GM21737 (cell line): ENCODE results near the gene MYCN.
"Not testable (repeated sequence)": the region's sequence is repeated elsewhere in the genome, so short reads cannot be mapped to it uniquely, and the experiment has no call there.

Source experiments
- ATAC-seq: cut with Tn5 transposase; IDR thresholded peaks from one replicate; pipeline ENCODE4 v1.9.1; 2021; ENCODE audit warnings: mild to moderate bottlenecking, moderate library complexity; ENCODE audit not compliant: unreplicated experiment

The MYCN gene

DNA sequence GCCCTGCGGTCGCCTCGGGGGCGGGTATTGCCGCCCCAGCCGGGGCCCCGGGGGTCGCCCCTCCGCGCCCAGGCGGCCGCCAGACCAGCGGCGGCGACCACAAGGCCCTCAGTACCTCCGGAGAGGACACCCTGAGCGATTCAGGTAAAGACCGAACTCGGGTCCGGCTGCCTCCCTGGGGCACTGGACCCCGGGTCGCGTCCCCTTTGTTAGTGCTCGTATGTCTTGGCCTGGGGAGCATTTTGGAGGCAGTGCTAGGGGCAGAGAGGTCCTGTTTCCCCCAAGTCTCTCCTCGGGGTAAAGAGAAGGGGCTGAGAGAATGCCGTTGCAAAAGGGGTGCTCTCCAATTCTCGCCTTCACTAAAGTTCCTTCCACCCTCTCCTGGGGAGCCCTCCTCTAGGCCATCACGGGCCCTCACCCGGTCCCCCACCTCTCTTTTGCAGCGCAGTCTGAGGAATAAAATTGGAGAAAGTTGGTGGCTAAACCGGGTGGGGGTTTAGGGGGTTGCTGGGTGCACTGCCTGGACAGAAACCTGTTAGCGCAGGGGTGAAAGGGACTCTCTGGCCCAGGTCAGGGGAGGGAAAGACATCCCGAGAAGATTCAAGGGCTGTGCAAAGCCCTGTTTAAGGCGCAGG, 2.5 kb downstream of the MYCN start:
- ATAC-seq: no peak

DNA sequence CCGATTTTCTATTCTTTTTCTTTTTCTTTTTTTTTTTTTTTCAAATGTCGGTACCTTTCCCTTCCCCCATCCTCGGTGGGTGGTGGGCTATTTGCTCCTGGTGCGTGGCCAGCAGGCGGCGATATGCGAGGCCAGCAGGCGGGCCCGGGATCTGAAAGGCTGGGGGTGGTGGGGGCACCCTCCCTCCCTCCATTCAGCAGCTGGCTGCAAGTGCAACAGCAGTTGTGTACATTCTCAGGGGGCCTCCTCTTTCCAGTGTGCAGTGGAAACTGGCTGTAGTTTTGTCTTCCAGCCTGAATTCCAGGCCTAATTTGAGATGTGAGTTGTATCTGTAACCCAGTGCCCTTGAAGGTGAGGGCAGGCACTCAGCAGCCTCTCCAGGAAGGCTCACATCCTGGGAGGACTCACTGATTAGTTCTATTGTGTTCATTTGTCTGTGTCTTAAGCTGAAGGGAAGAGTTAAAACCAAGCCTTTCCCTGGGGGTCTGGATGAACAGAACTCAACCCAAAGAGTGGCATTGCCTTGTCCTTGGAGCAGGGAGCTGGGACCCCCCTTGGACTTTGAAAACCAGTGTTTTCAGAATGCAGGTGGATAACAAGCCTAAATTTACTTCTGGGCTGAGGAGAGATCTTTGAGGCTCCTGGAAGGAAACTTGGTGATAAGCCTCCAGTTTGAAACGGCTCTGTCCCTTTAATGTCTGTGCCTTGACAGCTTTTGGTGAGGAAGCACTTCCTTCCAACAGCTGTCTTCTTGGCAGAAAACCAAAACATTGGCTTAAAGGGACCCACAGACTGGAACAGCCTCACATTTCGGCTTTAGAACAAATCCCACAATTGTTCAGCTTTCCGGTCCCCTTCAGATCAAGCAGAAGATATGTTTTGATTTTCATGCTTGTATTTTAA, 3.3 kb downstream of the MYCN start:
- no peak for ATAC-seq

DNA sequence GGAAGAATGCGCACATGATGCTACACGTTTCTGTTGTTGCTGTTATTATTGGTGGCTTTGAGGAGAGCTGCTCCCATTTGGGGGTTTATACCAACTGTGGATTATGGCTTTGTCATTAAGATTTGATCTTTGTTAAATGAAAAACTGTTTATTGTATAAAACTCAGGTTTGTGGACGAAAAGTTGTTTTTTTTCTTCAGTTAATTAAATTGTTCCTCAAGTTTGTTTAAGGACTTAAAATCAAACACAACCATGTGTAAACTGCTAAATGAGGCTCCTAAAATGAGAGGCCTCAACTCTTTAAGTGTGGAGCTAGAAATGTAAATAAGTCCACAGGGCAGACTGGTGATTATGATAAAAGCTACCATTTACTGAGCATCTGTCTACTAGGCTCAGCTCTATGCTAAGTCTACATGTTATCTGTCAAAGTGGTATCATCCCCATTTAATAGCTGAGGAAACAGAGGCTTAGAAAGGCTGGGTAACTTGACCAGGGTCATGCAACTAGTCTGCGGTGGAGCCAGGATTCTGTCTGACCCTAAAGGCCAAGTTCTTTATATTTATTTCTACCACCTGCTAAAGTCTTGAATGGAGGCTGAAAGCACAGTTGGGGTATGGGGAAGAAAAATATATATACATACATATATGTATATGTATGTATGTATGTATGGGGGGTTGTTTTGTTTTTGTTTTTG, 4.1 kb downstream of the MYCN start:
- no peak for ATAC-seq

DNA sequence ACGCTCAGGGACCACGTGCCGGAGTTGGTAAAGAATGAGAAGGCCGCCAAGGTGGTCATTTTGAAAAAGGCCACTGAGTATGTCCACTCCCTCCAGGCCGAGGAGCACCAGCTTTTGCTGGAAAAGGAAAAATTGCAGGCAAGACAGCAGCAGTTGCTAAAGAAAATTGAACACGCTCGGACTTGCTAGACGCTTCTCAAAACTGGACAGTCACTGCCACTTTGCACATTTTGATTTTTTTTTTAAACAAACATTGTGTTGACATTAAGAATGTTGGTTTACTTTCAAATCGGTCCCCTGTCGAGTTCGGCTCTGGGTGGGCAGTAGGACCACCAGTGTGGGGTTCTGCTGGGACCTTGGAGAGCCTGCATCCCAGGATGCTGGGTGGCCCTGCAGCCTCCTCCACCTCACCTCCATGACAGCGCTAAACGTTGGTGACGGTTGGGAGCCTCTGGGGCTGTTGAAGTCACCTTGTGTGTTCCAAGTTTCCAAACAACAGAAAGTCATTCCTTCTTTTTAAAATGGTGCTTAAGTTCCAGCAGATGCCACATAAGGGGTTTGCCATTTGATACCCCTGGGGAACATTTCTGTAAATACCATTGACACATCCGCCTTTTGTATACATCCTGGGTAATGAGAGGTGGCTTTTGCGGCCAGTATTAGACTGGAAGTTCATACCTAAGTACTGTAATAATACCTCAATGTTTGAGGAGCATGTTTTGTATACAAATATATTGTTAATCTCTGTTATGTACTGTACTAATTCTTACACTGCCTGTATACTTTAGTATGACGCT, 5.8 kb downstream of the MYCN start:
- ATAC-seq: no peak

DNA sequence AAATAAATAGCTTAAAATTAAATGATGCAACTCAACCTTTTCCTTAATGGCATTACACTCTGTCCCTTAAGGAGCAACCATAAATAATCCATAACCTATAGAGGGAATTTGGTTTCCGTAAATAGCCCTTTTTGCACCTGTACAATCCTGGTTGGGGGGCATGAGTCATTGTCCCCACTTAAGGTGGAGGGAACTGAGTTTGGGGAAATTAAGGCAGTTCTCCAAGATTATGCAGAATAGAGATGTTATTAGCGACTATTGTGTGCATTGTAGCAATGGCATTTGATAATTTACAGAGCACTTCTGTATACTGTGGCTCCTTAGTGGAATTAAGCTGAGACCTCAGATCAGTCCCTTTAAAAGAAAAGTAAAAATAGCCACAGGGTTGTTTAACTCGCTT, 6.6 kb downstream of the MYCN start:
- no peak for ATAC-seq

DNA sequence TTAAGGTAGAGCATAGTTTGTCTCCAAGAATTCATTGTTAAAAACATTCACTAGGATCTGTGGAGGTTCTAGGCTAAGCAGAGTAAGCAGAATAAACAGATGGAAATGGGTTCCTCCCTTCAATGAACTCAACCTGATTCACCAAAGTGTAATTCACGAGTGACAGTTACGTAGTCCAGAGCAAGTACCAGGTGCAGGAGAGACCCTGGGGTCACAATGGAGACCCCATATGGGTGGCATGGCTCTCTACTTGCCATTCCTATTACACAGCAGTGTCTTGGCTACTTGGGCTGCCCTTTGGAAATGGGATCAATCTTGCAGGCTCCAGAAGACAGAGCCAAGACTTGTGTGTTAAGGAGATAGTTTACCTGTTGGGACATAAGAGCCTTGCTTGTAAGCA, 7.1 kb downstream of the MYCN start:
- no peak for ATAC-seq

DNA sequence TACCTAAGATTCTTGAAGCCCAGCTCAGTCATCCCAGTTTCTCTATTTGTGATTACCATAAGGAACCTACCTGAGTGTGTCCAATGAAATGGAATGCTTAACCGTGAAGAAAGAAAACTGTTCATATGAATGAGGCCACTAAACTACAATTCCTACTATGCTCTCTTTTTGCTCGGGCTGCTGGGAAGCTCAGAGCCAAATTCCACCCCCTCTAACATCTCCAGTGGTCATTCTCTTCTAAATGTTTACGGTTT, 8.3 kb downstream of the MYCN start:
- no peak for ATAC-seq

DNA sequence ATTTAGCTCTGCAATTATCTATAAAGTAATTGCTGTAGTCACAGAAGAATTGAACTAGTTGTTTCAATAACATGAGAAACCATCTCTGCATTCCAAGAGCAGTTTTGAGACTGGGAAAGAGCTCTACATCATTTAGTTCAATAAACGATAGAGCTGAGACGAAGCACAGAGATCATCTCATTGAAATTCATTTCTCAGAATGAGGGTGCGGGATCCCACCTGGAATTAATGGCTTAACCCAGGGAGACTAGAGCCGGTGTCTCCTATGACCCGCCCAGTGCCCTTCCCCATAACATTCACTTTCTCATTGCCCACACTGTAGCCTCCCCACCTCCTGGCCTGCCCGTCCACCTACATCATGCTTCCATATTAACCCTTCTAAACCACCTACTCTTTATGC, 8.8 kb downstream of the MYCN start:
- no peak for ATAC-seq

DNA sequence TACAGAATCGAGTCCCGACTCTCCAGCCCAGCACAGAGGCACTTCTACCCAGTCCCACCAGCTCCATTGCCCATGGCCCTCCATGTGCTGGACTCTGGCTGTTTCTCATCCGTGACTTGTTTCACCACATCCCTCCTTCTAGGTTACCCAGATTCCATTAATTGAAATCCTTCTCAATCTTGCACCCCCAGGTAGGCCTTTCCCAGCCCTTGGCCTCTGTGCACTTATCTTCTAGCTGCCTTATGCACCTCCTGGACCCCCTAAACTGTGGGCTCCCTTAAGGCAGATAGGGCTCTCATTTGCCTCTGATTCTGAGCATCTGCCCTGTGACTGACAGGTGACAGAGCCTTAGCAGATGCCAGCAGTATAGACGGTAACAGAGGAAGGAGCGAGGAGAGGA, 9.2 kb downstream of the MYCN start:
- no peak for ATAC-seq

DNA sequence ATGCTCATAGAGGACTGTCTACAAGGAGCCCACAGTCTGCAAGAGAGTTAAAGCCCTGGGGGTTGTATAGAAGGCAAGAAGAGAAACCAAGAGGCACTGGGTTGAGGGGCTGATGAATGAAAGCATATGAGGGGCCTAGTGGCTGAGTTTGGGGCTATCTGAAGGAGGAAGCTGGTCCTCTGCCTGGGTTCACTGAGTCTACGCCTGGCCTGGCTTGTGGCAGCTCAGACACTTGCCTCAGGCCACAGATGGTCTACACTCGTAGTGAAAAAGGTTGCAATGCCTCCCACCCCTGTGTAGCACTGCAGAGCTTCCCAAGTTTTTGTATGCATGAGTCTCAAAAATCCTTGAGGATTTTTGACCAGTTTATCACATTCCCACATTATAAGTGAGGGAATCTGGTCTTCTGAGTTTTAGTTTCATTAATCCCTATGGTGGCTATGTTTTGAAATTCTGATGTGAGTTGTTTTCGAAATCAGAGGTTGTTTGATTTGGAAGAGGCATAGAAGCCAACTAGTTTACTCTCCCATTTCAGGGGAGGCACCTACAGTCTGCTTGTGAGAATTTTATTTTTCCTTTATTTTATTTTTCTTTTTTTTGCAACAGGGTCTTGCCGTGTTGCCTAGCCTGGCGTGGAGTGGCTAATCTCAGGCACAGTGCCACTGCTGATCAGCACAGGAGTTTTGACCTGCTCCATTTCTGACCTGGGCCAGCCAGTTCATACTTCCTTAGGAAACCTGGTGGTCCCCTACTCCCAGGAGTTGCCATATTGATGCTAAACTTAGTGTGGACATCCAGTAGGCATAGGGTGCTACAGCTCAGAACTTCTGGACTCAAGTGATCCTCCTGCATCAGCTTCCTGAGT, 10.0 kb downstream of the MYCN start:
- no peak for ATAC-seq

DNA sequence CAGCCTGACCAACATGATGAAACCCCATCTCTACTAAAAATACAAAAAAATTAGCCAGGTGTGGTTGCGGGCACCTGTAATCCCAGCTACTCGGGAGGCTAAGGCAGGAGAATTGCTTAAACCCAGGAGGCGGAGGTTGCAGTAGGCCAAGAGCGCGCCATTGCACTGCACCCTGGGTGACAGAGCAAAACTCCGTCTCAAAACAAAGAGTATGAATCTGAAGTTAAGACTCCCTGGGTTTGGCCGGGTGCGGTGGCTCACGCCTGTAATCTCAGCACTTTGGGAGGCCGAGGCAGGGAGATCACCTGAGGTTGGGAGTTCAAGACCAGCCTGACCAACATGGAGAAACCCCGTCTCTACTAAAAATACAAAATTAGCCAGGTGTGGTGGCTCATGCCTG, 11.6 kb downstream of the MYCN start:
- not testable (repeated sequence) for ATAC-seq

DNA sequence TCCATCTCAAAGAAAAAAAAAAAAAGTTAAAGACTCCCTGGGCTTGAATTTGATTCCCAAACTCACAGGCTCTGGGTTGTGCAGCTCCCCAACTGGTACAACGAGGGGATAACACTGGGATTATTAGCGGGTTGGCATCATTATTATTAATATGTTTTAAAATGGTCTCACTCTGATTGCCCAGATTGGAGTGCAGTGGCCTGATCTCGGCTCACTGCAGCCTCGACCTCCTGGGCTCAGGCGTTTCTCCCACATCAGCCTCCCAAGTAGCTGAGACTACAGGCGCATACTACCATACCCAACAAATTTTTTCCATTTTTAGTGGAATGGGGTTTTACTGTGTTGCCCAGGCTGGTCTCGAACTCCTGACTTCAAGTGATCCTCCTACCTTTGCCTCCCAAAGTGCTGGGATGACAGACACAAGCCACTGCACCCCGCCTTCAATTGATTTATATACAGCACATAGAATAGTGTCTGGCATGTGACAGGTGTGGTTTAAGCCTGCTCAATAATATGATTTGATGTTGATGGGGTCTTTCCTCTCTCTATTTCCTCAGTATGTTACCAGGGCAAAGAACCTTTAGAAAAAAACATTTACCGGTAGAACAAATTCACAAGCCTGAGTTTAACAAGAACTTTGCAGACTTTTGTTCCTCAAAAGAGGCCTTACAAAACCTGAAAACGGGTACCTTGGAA, 12.2 kb downstream of the MYCN start:
- ATAC-seq: no peak

DNA sequence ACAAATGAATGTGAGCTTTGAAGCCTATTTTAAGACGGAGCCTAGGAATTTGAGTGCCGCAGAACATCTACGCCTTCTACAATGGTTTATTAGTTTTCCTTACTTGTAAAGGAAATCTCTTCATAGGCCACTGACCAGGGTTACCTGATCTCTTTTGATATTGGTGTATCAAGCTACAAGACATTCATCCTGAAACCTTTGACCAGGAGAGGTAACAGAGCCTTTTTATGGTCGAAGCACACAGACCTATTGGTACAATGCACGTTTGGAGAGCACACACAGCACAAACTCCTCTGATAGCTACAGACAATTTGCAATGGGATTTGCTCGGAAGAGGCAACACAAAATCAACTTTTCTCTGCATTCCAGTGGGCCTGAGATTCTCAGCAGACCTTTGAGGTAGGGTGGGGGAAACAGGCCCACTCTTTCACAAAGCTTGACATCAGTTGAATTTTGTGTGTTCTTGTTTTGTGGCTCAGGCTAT, 12.8 kb downstream of the MYCN start:
- no peak for ATAC-seq

DNA sequence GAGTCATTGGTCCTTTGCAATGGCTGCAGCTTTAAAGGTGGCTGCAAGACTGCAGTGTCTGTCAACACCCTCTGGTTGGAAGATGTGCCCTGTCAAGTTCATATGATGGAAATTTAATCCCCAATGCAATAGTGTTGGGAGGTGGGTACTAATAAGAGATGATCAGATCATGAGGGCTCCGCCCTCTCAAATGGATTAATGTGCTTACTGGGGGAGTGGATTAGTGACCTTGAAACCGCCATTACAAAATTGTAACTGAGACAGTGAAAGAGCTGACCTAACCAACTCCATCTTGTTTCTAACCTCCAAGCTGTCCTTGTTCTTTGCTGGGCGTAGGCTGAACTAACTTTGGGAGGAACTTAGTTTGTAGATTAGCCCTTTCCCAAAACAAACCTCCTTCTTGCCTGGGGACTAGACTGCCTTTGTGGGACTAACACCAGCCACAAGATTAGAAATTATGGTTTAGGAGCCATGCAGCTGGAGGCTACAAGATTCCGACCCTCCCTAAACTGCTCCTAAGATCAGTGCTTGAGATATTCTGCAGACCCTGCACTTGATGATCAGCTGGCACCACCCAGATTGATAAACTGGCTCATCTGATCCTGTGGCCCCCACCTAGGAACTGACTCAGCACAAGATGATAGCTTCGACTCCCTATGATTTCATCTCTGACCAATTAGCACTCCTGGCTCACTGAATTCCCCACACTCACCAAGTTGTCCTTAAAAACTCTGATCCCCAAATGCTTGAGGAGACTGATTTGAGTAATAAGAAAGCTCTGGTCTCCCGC, 13.7 kb downstream of the MYCN start:
- ATAC-seq: no peak

DNA sequence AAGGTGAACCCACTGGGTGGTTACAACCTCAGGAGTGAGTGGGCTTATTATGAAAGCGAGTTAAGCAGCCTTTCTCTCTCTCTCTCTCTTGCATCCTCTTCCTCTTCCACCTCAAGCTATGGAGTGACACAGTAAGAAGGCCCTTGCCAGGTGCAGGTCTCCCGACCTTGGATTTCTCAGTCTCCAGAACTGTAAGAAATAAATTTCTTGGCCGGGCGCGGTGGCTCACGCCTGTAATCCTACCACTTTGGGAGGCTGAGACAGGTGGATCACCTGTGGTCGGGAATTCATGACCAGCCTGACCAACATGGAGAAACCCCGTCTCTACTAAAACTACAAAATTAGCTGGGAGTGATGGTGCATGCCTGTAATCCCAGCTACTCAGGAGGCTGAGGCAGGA, 14.4 kb downstream of the MYCN start:
- no peak for ATAC-seq

DNA sequence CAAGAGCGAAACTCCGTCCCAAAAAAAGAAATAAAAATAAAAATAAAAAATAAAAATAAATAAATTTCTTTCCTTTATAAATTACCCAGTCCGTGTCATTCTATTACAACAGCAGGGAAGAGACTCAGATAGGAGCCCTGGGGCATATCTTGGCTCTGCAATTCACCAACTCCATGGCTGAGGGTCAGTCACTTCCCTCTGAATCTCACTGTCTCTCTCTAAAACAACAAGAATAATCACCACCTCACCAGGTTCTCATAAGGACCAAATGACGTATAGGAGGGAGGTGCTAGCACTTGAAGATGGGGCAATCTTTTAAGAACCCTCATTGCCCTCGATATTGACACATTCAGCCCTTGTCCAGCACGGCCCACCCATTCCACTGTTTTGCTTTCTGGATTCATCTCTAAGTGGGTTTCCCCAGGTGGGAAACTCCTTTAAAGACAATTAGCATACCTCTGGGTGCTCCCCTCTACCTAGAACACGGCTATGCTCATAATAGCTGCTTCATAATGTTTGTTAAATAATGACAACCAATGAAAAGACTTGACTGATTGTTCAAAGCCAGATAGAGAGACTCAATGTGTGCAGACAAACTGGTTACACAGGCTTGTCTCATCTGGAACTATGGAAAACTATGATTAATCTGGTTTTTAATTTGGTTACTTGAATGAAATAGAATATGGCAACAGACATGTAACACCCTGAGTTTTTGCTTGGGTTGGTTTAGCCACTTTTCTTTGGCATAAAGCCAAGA, 15.1 kb downstream of the MYCN start:
- ATAC-seq: no peak

DNA sequence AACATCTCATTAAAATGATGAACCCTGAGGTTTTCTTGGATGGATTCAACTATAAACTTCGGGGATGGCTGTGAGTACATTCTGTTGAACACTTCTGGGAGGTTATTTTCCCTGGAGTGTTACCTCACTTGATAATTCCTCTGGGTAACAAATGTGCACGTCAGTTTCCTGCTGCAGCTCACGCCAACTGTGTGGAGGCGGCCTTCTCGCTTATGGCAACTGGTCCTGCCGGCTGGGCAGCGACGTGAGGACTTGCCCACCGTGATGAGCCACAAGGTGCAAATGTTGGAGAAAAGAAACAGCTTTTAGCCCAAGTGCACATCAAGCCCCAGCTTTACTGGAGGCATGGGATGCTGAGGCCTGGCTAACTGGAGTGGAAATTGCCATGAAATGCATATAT, 15.9 kb downstream of the MYCN start:
- ATAC-seq: no peak
